Measurements from ENCODE around the gene TOX3.

GRCh38 chr16:52450241-52450640 is 96.7 kb downstream of the TOX3 start:
- TF ChIP-seq CTCF (IDR thresholded peaks at IDR 0.05) = no peak
- TF ChIP-seq CREB1 (CRISPR knock-in tag; IDR thresholded peaks at IDR 0.05) = no peak
- TF ChIP-seq NR2C2 (CRISPR knock-in tag; IDR thresholded peaks at IDR 0.05) = no peak
- no peak for TF ChIP-seq SP1 (CRISPR knock-in tag; conservative IDR thresholded peaks at IDR 0.05)
- no peak for TF ChIP-seq GRHL2 (CRISPR knock-in tag; IDR thresholded peaks at IDR 0.05; ENCODE audit: insufficient replicate concordance, severe bottlenecking)
- no peak for TF ChIP-seq RELA (CRISPR knock-in tag; IDR thresholded peaks at IDR 0.05; ENCODE audit: borderline replicate concordance)
- TF ChIP-seq NFYB (CRISPR knock-in tag; conservative IDR thresholded peaks at IDR 0.05; ENCODE audit: low read depth) = no peak
- TF ChIP-seq ZSCAN18 (CRISPR knock-in tag; IDR thresholded peaks at IDR 0.05) = no peak
- TF ChIP-seq ZNF232 (CRISPR knock-in tag; IDR thresholded peaks at IDR 0.05) = no peak
- TF ChIP-seq NFE2L1 (CRISPR knock-in tag; IDR thresholded peaks at IDR 0.05) = no peak
- no peak for TF ChIP-seq ESRRA (CRISPR knock-in tag; IDR thresholded peaks at IDR 0.05; ENCODE audit: borderline replicate concordance)

All from WTC11 (cell line).